GM12864 (cell line): ENCODE measurements around the gene METAP1.
"Not testable (repeated sequence)": the region's sequence is repeated elsewhere in the genome, so short reads cannot be mapped to it uniquely, and the experiment has no call there.

Experiments
- DNase-seq: peaks from one replicate; pipeline ENCODE4 v3.0.0-alpha.2; 2011; ENCODE audit warnings: low read depth
- H3K4me3 ChIP-seq: 2 replicates; pipeline ENCODE4 v1.5.1; 2011; ENCODE audit warnings: mild to moderate bottlenecking, low read depth, low read length, control low read depth
- CTCF ChIP-seq: IDR thresholded peaks from 2 replicates; pipeline ENCODE4 v1.5.1; 2011; ENCODE audit warnings: low read depth, mild to moderate bottlenecking, moderate library complexity, low read length, control low read depth, inconsistent platforms; ENCODE audit errors: missing control alignments

METAP1 gene

DNA sequence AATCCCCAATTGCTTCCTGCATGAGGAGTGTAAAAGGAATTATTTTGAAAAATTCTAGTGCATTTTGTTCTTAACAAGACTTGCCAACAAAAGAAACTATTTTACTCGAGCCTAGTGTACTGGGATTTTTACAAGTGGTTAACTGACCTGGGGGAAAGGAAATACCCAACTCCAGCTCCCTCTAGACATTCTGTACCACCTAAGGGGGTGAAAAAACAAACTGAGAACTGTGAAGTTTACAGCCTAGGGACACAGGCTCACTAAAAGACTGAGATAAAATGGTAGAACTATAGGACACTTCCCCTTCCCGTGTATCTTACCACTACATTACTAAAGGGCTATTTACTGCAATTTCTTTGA, 95.7 kb downstream of the METAP1 start:
- H3K4me3 ChIP-seq, result no peak overlapping the region
- TF ChIP-seq CTCF, result no peak
- DNase-seq, result no peak

DNA sequence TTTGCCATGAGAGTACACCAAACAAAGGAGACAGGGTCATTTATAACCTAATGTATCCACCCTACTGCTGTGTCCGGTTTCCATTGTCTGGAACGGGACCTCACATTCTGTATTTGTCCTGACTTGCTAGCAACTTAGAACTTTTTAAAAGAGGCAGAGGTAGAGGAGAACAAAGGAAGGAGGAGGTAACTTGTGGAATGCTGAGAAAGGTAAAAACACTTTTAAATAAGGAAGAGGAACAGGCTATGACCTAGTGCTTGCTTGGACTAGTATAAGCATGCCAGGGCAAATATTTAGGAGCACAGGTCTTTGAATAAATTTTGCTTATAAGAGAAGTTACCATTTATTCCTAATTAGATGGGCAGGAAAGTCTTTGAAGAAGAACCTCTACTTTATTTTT, 96.3 kb downstream of the METAP1 start:
- H3K4me3 ChIP-seq, DNase-seq: not testable (repeated sequence)

DNA sequence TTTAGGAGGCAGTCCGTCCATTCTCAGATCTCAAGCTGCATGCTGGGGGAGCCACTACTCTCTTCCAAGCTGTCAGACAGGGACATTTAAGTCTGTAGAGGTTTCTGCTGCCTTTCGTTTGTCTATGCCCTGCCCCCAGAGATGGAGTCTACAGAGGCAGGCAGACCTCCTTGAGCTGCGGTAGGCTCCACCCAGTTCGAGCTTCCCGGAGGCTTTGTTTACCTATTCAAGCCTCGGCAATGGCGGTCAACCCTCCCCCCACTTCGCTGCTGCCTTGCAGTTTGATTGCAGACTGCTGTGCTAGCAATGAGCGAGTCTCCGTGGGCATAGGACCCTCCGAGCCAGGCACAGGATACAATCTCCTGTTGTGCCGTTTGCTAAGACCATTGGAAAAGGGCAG, 103.8 kb downstream of the METAP1 start:
- H3K4me3 ChIP-seq, result no peak overlapping the region
- DNase-seq, result no peak
- TF ChIP-seq CTCF, result no peak

- DNase-seq, H3K4me3 ChIP-seq: not testable (repeated sequence)
These were observed 104.3 kb downstream of the METAP1 start for GRCh38 chr4:99099814-99100213.

- no peak overlapping the region for H3K4me3 ChIP-seq
- no peak for TF ChIP-seq CTCF
- DNase-seq, result no peak
These were observed 105.4 kb downstream of the METAP1 start for GRCh38 chr4:99100876-99101275.

- no peak overlapping the region for H3K4me3 ChIP-seq
- TF ChIP-seq CTCF, result no peak
- no peak for DNase-seq
These were observed 107.1 kb downstream of the METAP1 start for GRCh38 chr4:99102634-99103033.

GRCh38 chr4:99103166-99103565, 107.6 kb downstream of the METAP1 start:
- TF ChIP-seq CTCF, result no peak

GRCh38 chr4:99104153-99104552, 108.6 kb downstream of the METAP1 start:
- no peak for DNase-seq
- no peak for TF ChIP-seq CTCF
- H3K4me3 ChIP-seq, result no peak overlapping the region

More at GRCh38 chr4:99103166-99103565, 107.6 kb downstream of the METAP1 start:
- no peak for DNase-seq
- H3K4me3 ChIP-seq, result no peak overlapping the region

DNA sequence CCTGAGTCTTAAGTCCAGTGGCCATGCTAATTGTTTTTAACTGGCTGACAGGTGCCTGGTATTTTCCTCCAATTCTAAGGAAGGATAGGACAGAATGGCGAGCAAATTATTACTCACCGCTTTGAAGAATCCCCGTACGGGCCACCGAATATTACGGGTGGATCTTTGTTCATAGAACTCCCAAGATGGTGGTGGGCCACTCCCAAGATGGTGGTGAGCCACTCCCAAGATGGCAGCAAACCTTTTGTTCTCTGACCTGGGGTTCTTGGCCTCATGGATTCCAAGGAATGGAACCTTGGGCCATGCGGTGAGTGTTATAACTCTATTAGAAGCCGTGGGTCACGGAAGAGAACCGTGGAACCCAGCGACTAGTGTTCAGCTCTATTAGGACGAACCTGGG, 113.8 kb downstream of the METAP1 start:
- not testable (repeated sequence) for H3K4me3 ChIP-seq, DNase-seq
